Measurements from ENCODE around the gene DDX28.
"Not testable (repeated sequence)": the region's sequence is repeated elsewhere in the genome, so short reads cannot be mapped to it uniquely, and the experiment has no call there.

The DDX28 gene

DNA sequence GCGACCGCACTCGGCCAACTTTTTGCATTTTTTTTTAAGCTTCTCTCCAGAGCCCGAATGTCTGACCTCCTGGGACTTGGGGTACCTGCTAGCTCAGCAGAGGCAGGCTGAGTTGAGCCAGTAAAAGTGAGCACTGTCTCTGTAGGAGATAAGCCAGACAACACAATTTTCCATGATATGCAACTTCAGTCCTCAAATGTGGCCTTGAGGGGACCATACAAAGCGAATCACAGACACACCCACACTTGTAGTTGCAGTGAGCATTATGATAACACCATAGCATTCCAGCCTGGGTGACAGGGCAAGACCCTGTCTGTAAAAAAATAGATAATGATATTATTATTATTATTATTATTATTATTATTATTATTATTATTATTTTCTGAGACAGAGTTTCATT is 26.4 kb downstream of the DDX28 start:
- no peak overlapping the region for H3K4me3 ChIP-seq (ENCODE audit: control insufficient read depth, low read depth, low read length)
- no peak for DNase-seq (ENCODE audit: low read depth)
- TF ChIP-seq, protein P1, sequence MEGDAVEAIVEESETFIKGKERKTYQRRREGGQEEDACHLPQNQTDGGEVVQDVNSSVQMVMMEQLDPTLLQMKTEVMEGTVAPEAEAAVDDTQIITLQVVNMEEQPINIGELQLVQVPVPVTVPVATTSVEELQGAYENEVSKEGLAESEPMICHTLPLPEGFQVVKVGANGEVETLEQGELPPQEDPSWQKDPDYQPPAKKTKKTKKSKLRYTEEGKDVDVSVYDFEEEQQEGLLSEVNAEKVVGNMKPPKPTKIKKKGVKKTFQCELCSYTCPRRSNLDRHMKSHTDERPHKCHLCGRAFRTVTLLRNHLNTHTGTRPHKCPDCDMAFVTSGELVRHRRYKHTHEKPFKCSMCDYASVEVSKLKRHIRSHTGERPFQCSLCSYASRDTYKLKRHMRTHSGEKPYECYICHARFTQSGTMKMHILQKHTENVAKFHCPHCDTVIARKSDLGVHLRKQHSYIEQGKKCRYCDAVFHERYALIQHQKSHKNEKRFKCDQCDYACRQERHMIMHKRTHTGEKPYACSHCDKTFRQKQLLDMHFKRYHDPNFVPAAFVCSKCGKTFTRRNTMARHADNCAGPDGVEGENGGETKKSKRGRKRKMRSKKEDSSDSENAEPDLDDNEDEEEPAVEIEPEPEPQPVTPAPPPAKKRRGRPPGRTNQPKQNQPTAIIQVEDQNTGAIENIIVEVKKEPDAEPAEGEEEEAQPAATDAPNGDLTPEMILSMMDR (conservative IDR thresholded peaks at IDR 0.05; ENCODE audit: control insufficient read depth, insufficient read depth, low read depth, low read length): no peak

DNA sequence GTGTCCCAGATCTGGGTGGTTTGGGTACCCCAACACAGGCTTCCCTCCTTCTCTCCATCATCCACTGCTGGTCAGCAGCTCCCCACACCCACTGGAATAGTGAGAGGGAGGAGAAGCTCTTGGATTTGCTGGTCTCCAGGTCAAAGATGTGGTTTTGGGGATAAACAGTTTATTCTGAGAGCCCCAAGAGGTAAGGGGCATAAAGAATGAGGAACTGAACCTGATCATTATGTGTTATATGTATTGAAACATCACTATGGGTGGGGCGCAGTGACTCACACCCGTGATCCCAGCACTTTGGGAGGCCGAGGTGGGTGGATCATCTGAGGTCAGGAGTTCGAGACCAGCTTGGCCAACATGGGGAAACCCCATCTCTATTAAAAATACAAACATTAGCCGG is 27.6 kb downstream of the DDX28 start:
- peak; percentile 17 for DNase-seq (ENCODE audit: low read depth)
- H3K4me3 ChIP-seq (ENCODE audit: control insufficient read depth, low read depth, low read length): no peak overlapping the region
- TF ChIP-seq, protein P1 (conservative IDR thresholded peaks at IDR 0.05; ENCODE audit: control insufficient read depth, insufficient read depth, low read depth, low read length): no peak

DNA sequence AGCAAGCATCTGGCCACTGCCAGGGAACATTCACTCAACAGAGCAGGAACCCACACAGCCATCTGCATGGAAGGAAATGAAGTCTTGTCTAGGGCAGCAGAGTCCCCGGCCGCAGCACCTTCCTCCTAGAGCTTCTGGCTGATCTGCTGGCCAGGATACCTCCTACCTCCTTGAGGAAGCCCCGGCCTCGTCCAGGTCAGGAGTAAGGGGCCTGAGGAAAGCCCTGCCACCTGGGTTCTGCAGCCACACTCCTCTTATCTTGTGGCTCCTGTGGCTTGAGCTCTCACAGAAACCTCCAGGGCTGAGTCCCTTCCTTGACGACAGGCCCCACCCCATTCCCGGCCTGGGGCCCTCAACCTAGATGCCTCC is 29.0 kb downstream of the DDX28 start:
- not testable (repeated sequence) for DNase-seq (ENCODE audit: low read depth); H3K4me3 ChIP-seq (ENCODE audit: control insufficient read depth, low read depth, low read length)

DNA sequence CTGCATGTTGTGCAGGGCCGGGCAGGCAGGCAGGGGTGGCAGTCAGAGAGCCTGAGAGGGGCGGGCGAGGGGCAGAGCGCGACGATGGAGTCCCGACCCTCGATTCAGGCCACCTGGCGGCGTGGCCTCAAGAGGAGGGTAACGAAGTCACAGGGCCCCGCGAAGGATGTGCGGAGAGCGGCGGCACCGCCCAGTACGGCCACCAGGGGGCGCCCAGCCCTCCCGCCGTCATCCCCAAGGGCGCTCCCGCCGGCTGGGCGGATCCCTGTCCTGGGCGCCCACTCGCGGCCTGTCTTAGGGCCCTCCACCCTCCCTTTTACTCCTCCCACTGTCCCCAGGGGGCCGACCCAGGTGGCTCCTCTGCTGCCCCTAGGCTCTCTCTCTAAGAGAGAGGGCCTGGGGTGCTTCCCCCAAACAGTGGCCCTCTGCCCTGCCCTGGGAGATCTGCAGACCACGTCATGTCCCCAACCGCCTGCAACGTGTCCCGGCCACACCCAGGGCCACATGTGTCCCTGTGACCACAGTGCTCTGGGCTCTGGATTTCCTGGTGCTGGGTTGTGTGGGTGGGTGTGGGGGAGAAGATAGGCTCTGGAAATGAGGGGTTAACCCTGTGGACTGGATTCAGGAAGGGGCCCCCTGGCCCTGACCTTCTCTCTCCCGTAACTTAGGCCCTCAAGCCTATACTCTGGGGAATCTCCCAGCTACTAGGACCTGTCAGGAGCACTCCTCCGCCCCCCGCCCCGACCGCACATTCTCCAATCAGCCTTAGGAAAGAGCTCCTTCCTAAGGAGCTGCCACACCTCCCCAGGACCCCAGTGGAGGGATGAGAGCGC is 29.6 kb downstream of the DDX28 start:
- H3K4me3 ChIP-seq (ENCODE audit: control insufficient read depth, low read depth, low read length): peak overlapping the region; percentile 12
- TF ChIP-seq, protein P1 (conservative IDR thresholded peaks at IDR 0.05; ENCODE audit: control insufficient read depth, insufficient read depth, low read depth, low read length): peak; percentile 64
- peak; percentile 62 for DNase-seq (ENCODE audit: low read depth)

DNA sequence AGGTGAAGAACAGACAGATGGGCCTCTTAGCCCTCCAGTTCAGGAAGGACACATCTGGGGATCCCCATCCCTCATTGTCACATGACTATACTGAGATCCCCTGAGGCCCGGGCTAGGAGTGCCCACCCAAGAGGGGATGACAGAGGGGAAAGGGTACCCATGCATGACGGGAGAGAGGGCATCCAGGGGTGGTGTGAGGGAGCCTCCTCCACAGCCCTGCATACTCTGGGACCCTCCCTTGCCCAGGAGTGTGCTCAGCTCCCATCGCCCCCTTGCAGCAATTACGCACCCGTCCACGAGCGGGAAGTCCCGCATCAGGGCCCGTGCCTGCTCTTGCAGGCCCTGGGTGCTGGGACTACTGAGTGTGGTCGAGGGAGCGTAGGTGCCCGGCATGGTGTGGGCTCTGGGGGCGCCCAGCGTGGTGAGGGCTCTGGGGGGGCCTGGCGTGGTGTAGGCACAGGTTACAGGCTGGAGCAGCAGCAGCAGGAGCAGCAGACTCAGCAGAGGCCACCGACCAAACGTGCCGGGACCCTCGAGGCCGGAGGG is 30.3 kb downstream of the DDX28 start:
- no peak for DNase-seq (ENCODE audit: low read depth)
- H3K4me3 ChIP-seq (ENCODE audit: control insufficient read depth, low read depth, low read length): no peak overlapping the region
- TF ChIP-seq, protein P1 (conservative IDR thresholded peaks at IDR 0.05; ENCODE audit: control insufficient read depth, insufficient read depth, low read depth, low read length): no peak

DNA sequence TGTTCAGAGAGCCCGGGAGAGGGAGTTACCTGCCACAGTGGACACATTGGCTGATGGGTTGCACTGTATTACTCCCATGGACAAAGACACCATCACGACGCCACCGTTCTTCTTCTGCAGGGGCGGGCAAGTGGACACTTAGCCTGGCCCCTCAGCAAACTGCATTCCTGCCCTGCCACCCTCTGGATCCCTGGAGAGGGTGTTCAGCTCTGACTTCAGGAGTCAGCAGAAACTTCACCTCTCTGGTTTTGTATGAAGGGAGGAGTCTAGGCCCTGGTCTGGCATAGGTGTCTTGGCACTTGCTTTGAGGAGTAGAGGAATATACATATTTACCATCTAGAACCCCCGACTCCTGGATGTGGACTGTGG is 33.0 kb downstream of the DDX28 start:
- TF ChIP-seq, protein P1 (conservative IDR thresholded peaks at IDR 0.05; ENCODE audit: control insufficient read depth, insufficient read depth, low read depth, low read length): no peak
- H3K4me3 ChIP-seq (ENCODE audit: control insufficient read depth, low read depth, low read length): no peak overlapping the region
- DNase-seq (ENCODE audit: low read depth): no peak

DNA sequence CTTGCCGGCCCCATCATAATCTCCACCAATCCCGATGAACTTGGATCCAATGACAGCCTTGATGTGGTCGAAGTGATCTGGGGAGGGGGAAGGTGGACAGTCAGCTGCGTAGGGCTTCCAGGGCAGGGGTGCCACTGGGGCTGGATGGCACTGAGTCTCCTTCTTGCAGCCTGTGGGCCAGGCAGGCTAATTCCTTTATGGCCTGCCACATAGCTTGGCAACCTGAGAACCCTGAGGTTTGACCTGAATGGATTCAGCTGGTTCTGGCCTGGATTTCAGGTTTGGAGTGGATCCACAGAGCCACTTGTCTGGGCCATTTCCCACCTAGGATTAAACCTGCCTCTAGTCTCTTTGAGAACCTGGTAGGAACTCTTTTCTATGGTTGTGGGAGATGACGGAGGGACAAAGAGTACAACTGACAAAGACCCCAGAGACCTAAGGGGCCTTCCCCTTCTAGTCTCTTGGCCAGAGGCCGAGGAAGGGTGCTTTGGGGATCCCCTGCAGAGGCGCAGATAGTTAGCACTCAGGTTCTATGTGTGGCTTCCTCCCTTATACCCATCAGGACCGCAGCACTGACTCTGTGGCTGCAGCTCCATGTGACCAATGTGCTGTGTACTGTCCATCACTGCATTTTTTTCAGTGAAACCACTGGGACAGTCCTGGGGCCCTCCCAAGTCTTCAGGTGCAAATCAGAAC is 33.6 kb downstream of the DDX28 start:
- H3K4me3 ChIP-seq (ENCODE audit: control insufficient read depth, low read depth, low read length): no peak overlapping the region

More for the DNA sequence above, 33.6 kb downstream of the DDX28 start:
- TF ChIP-seq, protein P1 (conservative IDR thresholded peaks at IDR 0.05; ENCODE audit: control insufficient read depth, insufficient read depth, low read depth, low read length): no peak
- no peak for DNase-seq (ENCODE audit: low read depth)
